Measurements from ENCODE around the gene GTPBP3.

The GTPBP3 gene

GRCh38 chr19:17328517-17329365, 8.6 kb upstream of the GTPBP3 start:
- peak; percentile 41 for DNase-seq

DNA sequence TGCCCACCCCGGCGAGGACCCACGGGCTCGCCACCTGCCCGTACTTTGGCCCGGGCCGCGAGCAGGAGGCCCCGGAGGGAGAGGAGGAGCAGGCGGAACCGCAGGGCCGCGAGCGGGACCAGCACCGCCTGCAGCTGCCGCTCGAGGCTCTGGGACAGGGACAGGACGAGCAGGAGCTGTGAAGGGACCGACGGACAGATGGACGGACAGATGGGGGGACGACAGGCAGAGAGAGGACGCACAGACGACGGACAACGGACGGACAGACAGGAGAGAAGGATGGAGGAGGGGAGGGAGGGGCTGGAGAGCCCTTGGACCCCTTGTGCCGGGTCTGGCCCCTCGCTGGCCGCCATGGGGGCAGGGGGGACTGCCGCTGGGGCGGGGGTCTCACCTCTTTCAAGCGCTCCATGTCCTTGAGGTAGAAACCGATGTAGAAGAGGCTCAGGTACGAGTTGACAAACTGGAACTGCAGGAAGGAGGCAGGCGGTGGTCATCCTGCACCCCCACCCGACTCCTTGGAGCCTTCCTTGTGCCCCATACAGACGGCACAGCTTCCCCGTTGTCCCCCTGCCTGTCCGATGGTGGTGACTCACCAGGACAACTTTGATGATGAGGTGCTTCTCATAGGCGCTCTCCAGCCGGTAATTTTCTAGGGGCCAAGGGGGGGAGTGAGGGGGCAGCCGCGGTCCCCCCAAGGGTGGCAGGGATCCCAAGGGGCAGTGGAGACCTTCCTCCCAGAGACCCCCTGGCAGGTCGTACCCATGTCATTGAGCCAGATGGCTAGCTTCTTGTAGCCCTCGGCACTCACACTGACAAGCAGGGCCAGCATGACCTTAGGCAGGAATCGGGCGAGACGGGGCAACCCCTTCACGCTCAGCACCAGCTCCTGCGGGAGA, 7.7 kb upstream of the GTPBP3 start:
- no peak for DNase-seq

DNA sequence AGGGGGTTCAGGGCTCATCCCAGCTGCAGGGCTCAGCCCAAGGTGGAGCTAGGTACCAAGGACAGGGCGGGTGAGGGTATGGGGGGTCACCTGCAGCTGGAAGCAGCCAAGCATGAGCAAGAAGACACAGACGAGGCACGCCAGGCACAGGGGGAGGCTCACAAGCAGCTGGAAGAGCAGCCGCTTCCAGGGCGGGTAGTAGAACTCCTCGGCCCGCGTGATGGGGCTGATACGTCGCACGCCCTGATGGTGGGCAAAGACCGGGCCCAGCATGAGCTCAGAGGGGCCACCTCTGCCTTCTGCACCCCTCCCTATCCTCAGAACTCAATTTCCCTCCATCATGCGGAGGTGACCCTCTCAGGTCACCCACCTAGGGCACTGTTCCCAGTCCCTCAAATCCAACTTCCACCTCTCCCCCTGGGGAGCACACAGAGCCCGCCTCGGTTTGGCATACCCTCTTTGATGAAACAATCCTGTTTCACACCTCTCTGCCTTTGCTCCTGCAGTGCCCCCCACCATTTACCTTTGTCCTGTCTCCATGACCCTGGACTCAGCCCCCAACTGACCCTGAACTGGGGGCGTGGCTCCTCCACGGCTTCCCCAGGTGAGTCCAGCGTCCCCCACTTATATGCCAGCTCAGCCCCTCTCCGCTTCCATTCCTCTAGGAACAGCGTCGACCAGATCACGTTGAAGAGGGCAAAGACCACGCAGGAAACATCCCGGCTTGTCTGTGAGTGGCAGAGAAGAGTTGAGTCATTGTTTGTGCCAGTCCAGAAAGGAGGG, 6.9 kb upstream of the GTPBP3 start:
- no peak for DNase-seq

GRCh38 chr19:17331045-17331558, 6.3 kb upstream of the GTPBP3 start:
- DNase-seq: no peak

DNA sequence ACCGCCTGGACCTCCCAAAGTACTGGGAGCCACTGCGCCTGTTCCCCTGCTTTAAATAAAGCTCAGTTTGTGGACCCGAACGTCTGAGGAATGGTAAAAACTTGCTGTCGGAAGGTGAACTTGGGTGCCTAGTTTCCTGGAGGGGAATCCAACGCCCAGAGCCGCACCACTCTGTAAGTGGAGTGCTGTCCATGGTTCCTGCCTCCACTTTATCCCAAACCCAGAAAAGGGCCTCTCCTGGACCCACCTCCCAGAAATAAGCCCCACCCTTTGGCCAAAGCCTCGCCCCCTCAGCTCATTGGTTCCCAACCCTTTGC, 5.0 kb upstream of the GTPBP3 start:
- DNase-seq: no peak

- DNase-seq: peak; percentile 35
Measured at GRCh38 chr19:17332677-17333581, 4.4 kb upstream of the GTPBP3 start.

DNA sequence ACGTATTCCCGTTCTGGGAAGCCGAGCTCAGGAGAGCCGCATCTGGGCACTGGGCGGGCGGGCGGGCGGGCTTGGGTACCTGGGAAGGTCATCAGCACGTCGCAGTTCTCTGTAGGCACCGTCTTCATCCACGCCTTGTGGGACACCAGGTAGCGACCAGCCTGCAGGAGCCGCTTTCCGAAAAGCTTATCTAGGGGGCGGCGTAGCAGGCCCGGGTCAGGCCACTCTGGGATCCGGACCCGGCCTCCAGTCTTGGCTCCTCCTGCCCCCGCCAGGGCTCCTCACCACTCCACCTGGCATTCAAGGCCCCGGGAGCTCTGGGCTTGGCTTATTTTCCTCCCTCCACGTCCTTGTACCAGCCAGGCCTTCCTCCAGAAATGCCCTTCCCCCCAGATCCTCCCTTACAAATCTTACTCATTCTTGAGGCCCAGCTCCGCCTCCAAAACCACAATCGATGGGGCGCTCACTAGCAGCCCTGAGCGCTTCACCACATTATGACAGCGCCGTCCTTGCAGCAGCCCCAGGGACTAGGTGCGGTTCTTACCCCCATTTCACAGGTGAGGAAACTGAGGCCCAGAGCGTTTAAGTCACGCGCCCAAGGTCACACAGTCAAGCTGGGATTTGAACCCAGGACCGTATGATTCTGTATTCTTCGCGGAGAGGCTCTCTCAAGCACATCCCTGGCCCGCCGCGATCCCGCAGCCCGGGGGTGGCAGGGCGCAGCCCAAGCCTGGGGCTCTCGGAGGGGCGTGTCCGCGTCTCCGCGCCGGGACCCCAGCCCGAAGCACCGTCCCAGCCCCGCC, 3.5 kb upstream of the GTPBP3 start:
- DNase-seq: peak; percentile 81

- DNase-seq: peak; percentile 97
Measured at GRCh38 chr19:17334414-17335409, 2.6 kb upstream of the GTPBP3 start, which contains the start of gene ANO8. ANO8 (minus strand) TSS chr19:17334855; CDS start chr19:17334670, 185 bp downstream.

GRCh38 chr19:17335575-17335974, 1.8 kb upstream of the GTPBP3 start:
- DNase-seq: no peak

DNA sequence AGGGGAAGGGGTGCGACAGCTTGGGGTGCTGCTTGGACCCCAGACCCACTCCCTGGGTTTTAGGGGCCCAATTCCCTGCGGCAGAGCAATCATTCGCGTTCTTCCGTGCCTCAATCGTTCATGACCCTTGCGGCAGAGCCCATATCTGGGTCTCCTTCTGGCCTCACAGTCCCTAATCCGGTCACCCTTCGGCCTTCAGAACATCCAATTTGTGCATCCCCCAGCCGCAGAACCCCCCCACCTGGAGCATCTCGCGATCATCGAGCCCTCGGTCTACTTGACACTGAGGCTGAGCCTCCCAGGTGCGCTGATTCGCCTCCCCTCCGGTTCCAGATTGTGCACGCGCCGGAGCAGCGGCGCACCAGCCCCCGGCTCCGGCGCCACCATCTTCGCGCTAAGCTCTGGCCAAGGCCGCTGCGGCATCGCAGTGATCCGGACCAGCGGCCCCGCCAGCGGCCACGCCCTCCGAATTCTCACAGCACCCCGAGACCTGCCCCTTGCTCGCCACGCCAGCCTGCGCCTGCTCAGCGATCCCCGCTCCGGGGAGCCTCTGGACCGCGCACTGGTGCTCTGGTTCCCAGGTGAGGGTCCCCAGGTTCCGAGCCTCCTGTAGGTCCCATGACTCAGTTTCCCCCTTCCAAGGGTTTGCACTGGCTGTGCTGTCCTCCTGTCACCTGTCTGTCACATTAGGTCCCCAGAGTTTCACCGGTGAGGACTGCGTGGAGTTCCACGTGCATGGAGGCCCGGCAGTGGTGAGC, 501 bp downstream of the GTPBP3 start:
- peak; percentile 35 for DNase-seq

GRCh38 chr19:17338433-17339078, 1.2 kb downstream of the GTPBP3 start:
- DNase-seq: no peak

DNA sequence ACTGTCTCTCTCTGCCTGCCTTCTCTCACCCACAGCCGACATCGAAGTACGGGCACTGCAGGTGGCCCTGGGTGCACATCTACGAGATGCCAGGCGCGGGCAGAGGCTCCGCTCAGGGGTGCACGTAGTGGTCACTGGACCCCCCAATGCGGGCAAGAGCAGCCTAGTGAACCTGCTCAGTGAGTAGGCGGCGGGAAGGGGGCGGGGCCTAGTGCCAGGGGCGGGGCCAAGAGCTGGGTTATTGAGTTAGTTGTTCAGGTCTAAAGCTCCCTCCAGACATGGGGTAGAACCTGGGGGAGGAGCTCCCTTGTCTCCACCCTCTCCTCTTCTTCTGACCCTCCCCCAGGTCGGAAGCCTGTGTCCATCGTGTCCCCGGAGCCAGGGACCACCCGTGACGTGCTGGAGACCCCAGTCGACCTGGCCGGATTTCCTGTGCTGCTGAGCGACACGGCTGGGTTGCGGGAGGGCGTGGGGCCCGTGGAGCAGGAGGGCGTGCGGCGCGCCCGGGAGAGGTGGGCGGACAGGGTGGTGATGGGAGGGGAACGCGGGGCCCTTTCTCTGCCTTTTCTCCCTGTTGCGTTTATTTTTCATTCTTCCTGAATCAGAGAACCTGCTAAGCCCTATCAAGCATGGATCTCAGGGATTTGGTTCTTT, 1.9 kb downstream of the GTPBP3 start:
- DNase-seq: peak; percentile 36

- no peak for DNase-seq
Measured at GRCh38 chr19:17340302-17340870, 3.0 kb downstream of the GTPBP3 start.

GRCh38 chr19:17340871-17341357, 3.6 kb downstream of the GTPBP3 start:
- no peak for DNase-seq

DNA sequence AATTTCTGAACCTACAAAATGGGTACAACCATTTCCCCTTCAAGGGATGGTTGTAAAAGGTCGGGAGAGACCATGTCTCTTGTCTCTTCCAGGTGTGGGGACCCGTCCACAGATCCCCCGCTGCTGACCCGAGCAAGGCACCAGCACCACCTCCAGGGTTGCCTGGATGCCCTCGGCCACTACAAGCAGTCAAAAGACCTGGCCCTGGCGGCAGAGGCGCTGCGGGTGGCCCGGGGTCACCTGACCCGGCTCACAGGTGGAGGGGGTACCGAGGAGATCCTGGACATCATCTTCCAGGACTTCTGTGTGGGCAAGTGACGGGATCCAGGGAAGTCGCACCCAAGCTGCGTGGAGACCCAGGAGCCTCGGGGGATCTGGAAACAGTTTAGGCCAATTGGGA, 4.0 kb downstream of the GTPBP3 start:
- no peak for DNase-seq

- no peak for DNase-seq
Measured at GRCh38 chr19:17341845-17342244, 4.5 kb downstream of the GTPBP3 start.

DNA sequence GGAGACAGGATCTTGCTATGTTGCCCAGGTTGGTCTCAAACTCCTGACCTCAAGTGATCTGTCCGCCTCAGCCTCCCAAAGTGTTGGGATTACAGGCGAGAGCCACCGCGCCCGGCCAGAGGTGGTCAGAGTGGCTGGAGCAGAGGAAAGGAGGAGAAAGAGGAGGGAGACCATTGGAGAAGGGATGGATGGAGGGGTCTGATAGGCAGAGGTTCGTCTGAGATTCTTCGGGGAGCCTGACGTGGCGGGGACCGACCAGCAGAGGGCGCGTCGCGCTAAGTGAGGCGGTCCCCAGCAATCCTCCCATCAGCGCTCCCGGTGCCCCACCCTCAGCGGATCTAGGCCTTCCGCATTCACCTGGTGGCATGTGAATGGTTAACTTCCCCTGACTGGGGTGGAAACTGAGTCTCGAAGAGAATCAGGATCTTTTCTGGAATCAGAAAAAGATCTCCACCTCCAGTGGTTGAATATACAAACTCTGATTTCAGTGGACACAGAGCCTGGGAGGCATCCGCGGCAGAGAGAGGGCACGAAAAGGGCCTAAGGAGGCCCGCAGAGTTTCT, 8.8 kb downstream of the GTPBP3 start:
- peak; percentile 80 for DNase-seq
